IMR-90 (cell line): ENCODE measurements around the gene SCP2D1. TPM values are rescaled to one million over a fixed set of nuclear protein-coding genes. Genes with fewer than 3 reads are reported as not detected.

Source experiments
- ATAC-seq: fragments of 200-7000 bp; cut with Tn5 transposase; 2 replicates; pipeline ENCODE4 v1.9.1; 2020; ENCODE audit warnings: low read depth, mild to moderate bottlenecking, moderate library complexity
- BruUV-seq: library from RNA; stranded (reverse); fragments of 400-500 nt; replicated peaks from 2 replicates; lab custom pipeline; 2021; lab: Mats Ljungman, UMichigan
- CTCF ChIA-PET: fragments of 300-600 bp; formaldehyde crosslinking; extraction: SDS; loops from one replicate; lab custom pipeline; 2021; ENCODE audit warnings: antibody characterized with exemption; lab: Yijun Ruan, JAX
- POLR2A ChIA-PET: fragments of 300-600 bp; sonication (Branson Sonifier 250); formaldehyde crosslinking; loops from one replicate; lab custom pipeline; 2022; ENCODE audit warnings: antibody characterized with exemption; ENCODE audit not compliant: unreplicated experiment; lab: Charles Lee
- DNase-seq: peaks from one replicate; pipeline ENCODE4 v3.0.0; 2013
- H2AFZ ChIP-seq: replicated peaks from 2 replicates; pipeline ENCODE3; 2013; ENCODE audit warnings: low read length, mild to moderate bottlenecking; ENCODE audit not compliant: poor library complexity
- H2AK5ac ChIP-seq: 2 replicates; pipeline ENCODE4 v1.6.1; 2013; ENCODE audit warnings: low read depth, low read length, inconsistent platforms
- H2AK9ac ChIP-seq: replicated peaks from 2 replicates; pipeline ENCODE3; 2013; ENCODE audit warnings: mild to moderate bottlenecking, low read depth, low read length, moderate library complexity; ENCODE audit not compliant: poor library complexity
- H2BK120ac ChIP-seq: 2 replicates; pipeline ENCODE4 v1.6.1; 2013; ENCODE audit warnings: low read depth, low read length, inconsistent platforms
- H2BK15ac ChIP-seq: 3 replicates; pipeline ENCODE4 v1.6.1; 2013; ENCODE audit warnings: low read depth, low read length, inconsistent platforms
- H2BK20ac ChIP-seq: 2 replicates; pipeline ENCODE4 v1.6.1; 2013; ENCODE audit warnings: low read depth, mild to moderate bottlenecking, inconsistent platforms, low read length, moderate library complexity
- H2BK5ac ChIP-seq: 2 replicates; pipeline ENCODE4 v1.6.1; 2013; ENCODE audit warnings: mild to moderate bottlenecking, low read depth, low read length, inconsistent platforms; ENCODE audit not compliant: poor library complexity, severe bottlenecking
- H3K14ac ChIP-seq: replicated peaks from 2 replicates; pipeline ENCODE4 v1.6.1; 2013; ENCODE audit warnings: low read depth, low read length, inconsistent platforms
- H3K18ac ChIP-seq: 2 replicates; pipeline ENCODE4 v1.6.1; 2013; ENCODE audit warnings: low read depth, low read length, control low read depth
- H3K23ac ChIP-seq: 2 replicates; pipeline ENCODE4 v1.6.1; 2013; ENCODE audit warnings: low read depth, low read length, inconsistent platforms
- H3K27ac ChIP-seq: 2 replicates; pipeline ENCODE4 v1.5.1; 2013; ENCODE audit warnings: mild to moderate bottlenecking, control low read depth, low read length; ENCODE audit not compliant: insufficient read depth
- H3K27me3 ChIP-seq: 2 replicates; pipeline ENCODE4 v1.6.1; 2013; ENCODE audit warnings: low read length; ENCODE audit not compliant: control insufficient read depth, insufficient read depth
- H3K36me3 ChIP-seq: 2 replicates; pipeline ENCODE4 v1.6.1; 2013; ENCODE audit warnings: low read length, mixed read lengths; ENCODE audit not compliant: control insufficient read depth, insufficient read depth
- H3K4ac ChIP-seq: 2 replicates; pipeline ENCODE4 v1.6.1; 2013; ENCODE audit warnings: low read depth, low read length, inconsistent platforms
- H3K4me1 ChIP-seq: 2 replicates; pipeline ENCODE4 v1.6.1; 2013; ENCODE audit warnings: low read length, mixed read lengths; ENCODE audit not compliant: control insufficient read depth, insufficient read depth
- H3K4me2 ChIP-seq: 2 replicates; pipeline ENCODE4 v1.6.1; 2013; ENCODE audit warnings: low read depth, mild to moderate bottlenecking, control low read depth, low read length, moderate library complexity
- H3K4me3 ChIP-seq: 2 replicates; pipeline ENCODE4 v1.5.1; 2013; ENCODE audit warnings: low read depth, mild to moderate bottlenecking, control low read depth, low read length, moderate library complexity; ENCODE audit not compliant: insufficient read depth
- H3K56ac ChIP-seq: 2 replicates; pipeline ENCODE4 v1.6.1; 2013; ENCODE audit warnings: low read length, inconsistent platforms; ENCODE audit not compliant: insufficient read depth; ENCODE audit errors: extremely low read depth
- H3K79me1 ChIP-seq, 2 experiments: 2 replicates each; pipeline ENCODE4 v1.6.1; 2013; ENCODE audit warnings: low read length in 2 of 2, inconsistent platforms in 1 of 2, low read depth in 1 of 2
- H3K9ac ChIP-seq: 2 replicates; pipeline ENCODE4 v1.6.1; 2013; ENCODE audit warnings: low read depth, low read length, control low read depth
- H3K9me1 ChIP-seq: 2 replicates; pipeline ENCODE4 v1.6.1; 2013; ENCODE audit warnings: low read length, inconsistent platforms; ENCODE audit not compliant: insufficient read depth
- H3K9me3 ChIP-seq: 2 replicates; pipeline ENCODE4 v1.6.1; 2013; ENCODE audit warnings: low read length; ENCODE audit not compliant: control insufficient read depth, insufficient read depth
- H4K20me1 ChIP-seq: 2 replicates; pipeline ENCODE4 v1.6.1; 2013; ENCODE audit warnings: low read length, inconsistent platforms; ENCODE audit not compliant: insufficient read depth
- H4K5ac ChIP-seq: 2 replicates; pipeline ENCODE4 v1.6.1; 2013; ENCODE audit warnings: mild to moderate bottlenecking, low read depth, low read length, control low read depth
- H4K8ac ChIP-seq, 2 experiments: 2 replicates each; pipeline ENCODE4 v1.6.1; 2013; ENCODE audit warnings: low read depth in 2 of 2, low read length in 2 of 2, control low read depth in 1 of 2, inconsistent platforms in 1 of 2
- H4K91ac ChIP-seq: 2 replicates; pipeline ENCODE4 v1.6.1; 2013; ENCODE audit warnings: low read depth, low read length, inconsistent platforms; ENCODE audit not compliant: insufficient read depth
- BHLHE40 ChIP-seq: fragments of 150-350 bp; IDR thresholded peaks from 2 replicates; pipeline ENCODE4 v1.6.1; 2016; ENCODE audit warnings: mild to moderate bottlenecking, low read depth, low read length
- CEBPB ChIP-seq: IDR thresholded peaks from 2 replicates; pipeline ENCODE4 v1.6.1; 2012; ENCODE audit warnings: low read depth, low read length, improper control_type of control experiment
- CHD1 ChIP-seq: IDR thresholded peaks from 2 replicates; pipeline ENCODE4 v1.6.1; 2012; ENCODE audit warnings: low read depth, low read length, improper control_type of control experiment
- CTCF ChIP-seq: conservative IDR thresholded peaks from 2 replicates; pipeline ENCODE4 v1.5.1; 2012; ENCODE audit warnings: mild to moderate bottlenecking, low read depth, low read length, improper control_type of control experiment
- ELK1 ChIP-seq: fragments of 150-350 bp; IDR thresholded peaks from 2 replicates; pipeline ENCODE4 v1.6.1; 2016; ENCODE audit warnings: low read depth, mild to moderate bottlenecking, low read length, moderate library complexity, borderline replicate concordance
- FOS ChIP-seq: fragments of 150-350 bp; IDR thresholded peaks from 2 replicates; pipeline ENCODE4 v1.6.1; 2016; ENCODE audit warnings: low read depth, low read length
- MXI1 ChIP-seq: IDR thresholded peaks from 2 replicates; pipeline ENCODE4 v1.6.1; 2012; ENCODE audit warnings: low read depth, mild to moderate bottlenecking, low read length, moderate library complexity, borderline replicate concordance
- POLR2A ChIP-seq: IDR thresholded peaks from 2 replicates; pipeline ENCODE4 v1.6.1; 2012; ENCODE audit warnings: mild to moderate bottlenecking, low read depth, low read length
- RCOR1 ChIP-seq: IDR thresholded peaks from 2 replicates; pipeline ENCODE4 v1.6.1; 2012; ENCODE audit warnings: mild to moderate bottlenecking, low read length, improper control_type of control experiment; ENCODE audit not compliant: insufficient replicate concordance
- RFX5 ChIP-seq: IDR thresholded peaks from 2 replicates; pipeline ENCODE4 v1.8.0; 2012; ENCODE audit warnings: low read depth, mild to moderate bottlenecking, low read length, moderate library complexity
- SMC3 ChIP-seq: fragments of 150-350 bp; IDR thresholded peaks from 2 replicates; pipeline ENCODE4 v1.6.1; 2016; ENCODE audit warnings: low read depth, mild to moderate bottlenecking, antibody characterized with exemption, low read length, moderate library complexity
- USF2 ChIP-seq: fragments of 150-350 bp; IDR thresholded peaks from 2 replicates; pipeline ENCODE4 v1.6.1; 2017; ENCODE audit warnings: mild to moderate bottlenecking, antibody characterized with exemption, low read length, low read depth
- WGBS, 2 experiments: methylation state at CpG; one replicate each; pipeline versions ENCODE4 v1.1.5 to v1.1.7; 2013; ENCODE audit warnings: missing lambda C conversion rate in 2 of 2; ENCODE audit not compliant: insufficient read length in 1 of 2; ENCODE audit errors: extremely low coverage in 2 of 2; 5-methylcytosine and 5-hydroxymethylcytosine counted together
- dilution Hi-C: fragments of 300-500 bp; cut with HindIII; formaldehyde crosslinking; loops from one replicate; pipeline ENCODE4 v1.14.3; 2018; ENCODE audit warnings: low sequenced_read_pairs; ENCODE audit not compliant: unreplicated experiment
- in situ Hi-C: fragments of 300-500 bp; cut with MboI; formaldehyde crosslinking; loops from 3 replicates; pipeline ENCODE4 v1.14.3; 2019; ENCODE audit warnings: low sequenced_read_pairs, inconsistent platforms, mixed read lengths
- intact Hi-C: fragments of 100-400 bp; cut with micrococcal nuclease; formaldehyde crosslinking; loops from 2 replicates; pipeline ENCODE4 v1.10.0; 2022
- polyA plus RNA-seq, 3 experiments: library from polyadenylated mRNA; depleted of rRNA; stranded (reverse); fragments of >200 nt; gene quantifications; 2 replicates each; pipeline ENCODE4 v1.2.3, GENCODE V29; 2012; ENCODE audit warnings: low replicate concordance in 1 of 3
- total RNA-seq: library from RNA; depleted of rRNA; stranded (reverse); fragments of >200 nt; gene quantifications from 2 replicates; pipeline ENCODE4 v1.2.3, GENCODE V29; 2012

The SCP2D1 gene
- total and polyA plus RNA-seq, 2 of the 4 experiments (the other 2 are of a cell fraction) = not detected

- TF ChIP-seq RFX5 (no peak), RCOR1 (no peak), CHD1 (no peak)
These were observed 19.8 kb upstream of the SCP2D1 start (continued) for GRCh38 chr20:18793625-18794427.

- peak overlapping the region; percentile 58 for H4K5ac ChIP-seq
- no peaks in the 10 kb centered on the region for H3K4me1 ChIP-seq
- BruUV-seq = TSS peak; percentile 76
- H3K23ac ChIP-seq = no peak overlapping the region
- DNase-seq (no peak), ATAC-seq (no peak)
- 0 out of 4 replicates have a peak, but pooled peaks cover 3 to 4% of the 10 kb centered on the region in 2 experiments for H3K79me1 ChIP-seq
- H3K27ac ChIP-seq = no peak overlapping the region
- no peaks in the 10 kb centered on the region for H3K9me3 ChIP-seq
- H3K56ac ChIP-seq = 0 out of 2 replicates have a peak overlapping the region, but pooled peaks have one; percentile 10
- peak overlapping the region; percentile 59 for H3K4me3 ChIP-seq
- H2AFZ ChIP-seq = peak overlapping the region; percentile 94
- dilution Hi-C loops (no loop called here), in situ Hi-C loops (no loop called here), intact Hi-C loops (loop anchor here (1.0 kb wide), 1 partner anchor 162 kb away; no protein-coding TSS in a partner anchor)
- no peak overlapping the region for H2BK15ac ChIP-seq
- H3K4me2 ChIP-seq = peak overlapping the region; percentile 84
- H3K27me3 ChIP-seq = no peaks in the 10 kb centered on the region; the same call in 1 of the 2 replicates
- peak overlapping the region; percentile 38 to 80 for H4K8ac ChIP-seq
- H2BK5ac ChIP-seq = no peak overlapping the region
- H4K20me1 ChIP-seq = no peaks in the 10 kb centered on the region
- H2AK9ac ChIP-seq = no peak overlapping the region
- peak overlapping the region; percentile 65; the same call in 1 of the 2 replicates for H3K14ac ChIP-seq
- H2AK5ac ChIP-seq = no peak overlapping the region
- no peak overlapping the region for H2BK20ac ChIP-seq
- peak overlapping the region; percentile 24; the same call in 1 of the 2 replicates for H3K4ac ChIP-seq
- WGBS, 2 experiments = 90% methylated on average over 2 of the region's 3 CpGs; no CpG with 5 or more reads in 1 of the 2 experiments
- H3K18ac ChIP-seq = no peak overlapping the region
- H2BK120ac ChIP-seq = no peak overlapping the region
- H3K9me1 ChIP-seq = no peaks in the 10 kb centered on the region; the same call in 1 of the 2 replicates
- CTCF ChIA-PET = interaction anchor here (1.2 kb wide), 1 partner anchor 10 kb away, joined by 5 read pairs; no protein-coding TSS in a partner anchor
- POLR2A ChIA-PET = no interaction called here
- no peaks in the 10 kb centered on the region for H3K36me3 ChIP-seq
- H3K9ac ChIP-seq = peak overlapping the region; percentile 66
- 0 out of 2 replicates have a peak overlapping the region, but pooled peaks have one; percentile 29 for H4K91ac ChIP-seq
- TF ChIP-seq MXI1 = no peak
- TF ChIP-seq ELK1 = no peak
- no peak for TF ChIP-seq SMC3
- TF ChIP-seq CEBPB = no peak
- no peak for TF ChIP-seq USF2
- TF ChIP-seq BHLHE40 = no peak
- TF ChIP-seq POLR2A = no peak
- no peak for TF ChIP-seq FOS
- no peak for TF ChIP-seq CTCF
- TF ChIP-seq CHD1 = no peak
These were observed 19.2 kb upstream of the SCP2D1 start for GRCh38 chr20:18794428-18794787.
